ENCODE results near the gene AADACL4. TPM values are rescaled to one million over a fixed set of nuclear protein-coding genes. Genes with fewer than 3 reads are reported as not detected.

The AADACL4 gene
- polyA plus RNA-seq, 1 donor (not counting 4 experiments of a cell fraction or from before 2014, with no cell fraction given), result not detected

- no peaks in the 10 kb centered on the region for H3K4me1 ChIP-seq (ENCODE audit: control insufficient read depth, extremely low read depth, insufficient read depth, low read length)
- no peaks in the 10 kb centered on the region for H4K20me1 ChIP-seq (ENCODE audit: control insufficient read depth, extremely low read depth, insufficient read depth, low read length)
- no peak for TF ChIP-seq CTCF (optimal IDR thresholded peaks at IDR 0.05 in 1 of 3, IDR thresholded peaks at IDR 0.05 in 1 of 3, conservative IDR thresholded peaks at IDR 0.05 in 1 of 3; ENCODE audit: extremely low read depth in 1 of 3, insufficient read depth in 2 of 3, low read length in 3 of 3)
- H3K9me3 ChIP-seq (ENCODE audit: control insufficient read depth, low read depth, low read length), result no peaks in the 10 kb centered on the region
- H3K27me3 ChIP-seq (ENCODE audit: control insufficient read depth, extremely low read depth, insufficient read depth, low read length), result no peaks in the 10 kb centered on the region
- no peaks in the 10 kb centered on the region for H3K9me1 ChIP-seq (ENCODE audit: control insufficient read depth, extremely low read depth, insufficient read depth, low read length)
- FAIRE-seq, result no peak
- H3K4me2 ChIP-seq (ENCODE audit: control insufficient read depth, extremely low read depth, insufficient read depth, low read depth, low read length), result no peak overlapping the region
- dilution Hi-C loops (cut with MboI; ENCODE audit: extremely low pct_ligation_motif_present, low sequenced_read_pairs), result no loop called here
- H3K79me2 ChIP-seq (ENCODE audit: control insufficient read depth, insufficient read depth, low read length), result no peaks in the 10 kb centered on the region
- no peak overlapping the region for H3K4me3 ChIP-seq (ENCODE audit: control insufficient read depth in 2 of 3, extremely low read depth in 1 of 3, insufficient read depth in 2 of 3, low read depth in 1 of 3, low read length in 3 of 3)
- no peak overlapping the region for H2AFZ ChIP-seq (ENCODE audit: control insufficient read depth, low read length)
- no peak overlapping the region for H3K9ac ChIP-seq (ENCODE audit: control insufficient read depth, extremely low read depth, insufficient read depth, low read length)
- no peaks in the 10 kb centered on the region for H3K36me3 ChIP-seq (ENCODE audit: control insufficient read depth in 2 of 2, extremely low read depth in 1 of 2, insufficient read depth in 2 of 2, low read length in 2 of 2)
- no peak for DNase-seq (ENCODE audit: low read depth, low spot score)
- H3K27ac ChIP-seq (ENCODE audit: control insufficient read depth, insufficient read depth, low read length), result no peak overlapping the region
Observed at GRCh38 chr1:12631571-12631970, 12.3 kb upstream of the AADACL4 start.

GRCh38 chr1:12634156-12634555 lies 9.7 kb upstream of the AADACL4 start:
- no peaks in the 10 kb centered on the region for H3K79me2 ChIP-seq (ENCODE audit: control insufficient read depth, insufficient read depth, low read length)

More at GRCh38 chr1:12634156-12634555, 9.7 kb upstream of the AADACL4 start:
- Histone ChIP-seq H3K4me2 (ENCODE audit: control insufficient read depth, extremely low read depth, insufficient read depth, low read depth, low read length) (no peak overlapping the region), H3K9me3 (ENCODE audit: control insufficient read depth, low read depth, low read length) (no peaks in the 10 kb centered on the region), H3K9me1 (ENCODE audit: control insufficient read depth, extremely low read depth, insufficient read depth, low read length) (no peaks in the 10 kb centered on the region), H3K27ac (ENCODE audit: control insufficient read depth, insufficient read depth, low read length) (no peak overlapping the region), H3K4me1 (ENCODE audit: control insufficient read depth, extremely low read depth, insufficient read depth, low read length) (no peaks in the 10 kb centered on the region), H2AFZ (ENCODE audit: control insufficient read depth, low read length) (no peak overlapping the region), H3K27me3 (ENCODE audit: control insufficient read depth, extremely low read depth, insufficient read depth, low read length) (no peaks in the 10 kb centered on the region), H4K20me1 (ENCODE audit: control insufficient read depth, extremely low read depth, insufficient read depth, low read length) (no peaks in the 10 kb centered on the region), H3K36me3 (ENCODE audit: control insufficient read depth in 2 of 2, extremely low read depth in 1 of 2, insufficient read depth in 2 of 2, low read length in 2 of 2) (no peaks in the 10 kb centered on the region), H3K9ac (ENCODE audit: control insufficient read depth, extremely low read depth, insufficient read depth, low read length) (no peak overlapping the region), H3K4me3 (ENCODE audit: control insufficient read depth in 2 of 3, extremely low read depth in 1 of 3, insufficient read depth in 2 of 3, low read depth in 1 of 3, low read length in 3 of 3) (no peak overlapping the region)
- FAIRE-seq (no peak), DNase-seq (ENCODE audit: low read depth, low spot score) (no peak)
- no peak for TF ChIP-seq EZH2 (IDR thresholded peaks at IDR 0.05; ENCODE audit: low read length)
- TF ChIP-seq CTCF (optimal IDR thresholded peaks at IDR 0.05 in 1 of 3, IDR thresholded peaks at IDR 0.05 in 1 of 3, conservative IDR thresholded peaks at IDR 0.05 in 1 of 3; ENCODE audit: extremely low read depth in 1 of 3, insufficient read depth in 2 of 3, low read length in 3 of 3), result no peak
- dilution Hi-C loops (cut with MboI; ENCODE audit: extremely low pct_ligation_motif_present, low sequenced_read_pairs), result no loop called here

Data from keratinocyte (primary cell).